SK-N-MC (cell line): Measurements from ENCODE around the gene SCART1.
"Not testable (repeated sequence)": the region's sequence is repeated elsewhere in the genome, so short reads cannot be mapped to it uniquely, and the experiment has no call there.

Experiments
- DNase-seq: peaks from one replicate; pipeline ENCODE4 v3.0.0-alpha.2; 2011; ENCODE audit warnings: low read depth, low spot score
- H3K27ac ChIP-seq: fragments of 200-600 bp; sonication (generic); 2 replicates; pipeline ENCODE4 v1.5.1; 2016; ENCODE audit warnings: mixed run types
- H3K36me3 ChIP-seq: fragments of 200-600 bp; sonication (generic); 2 replicates; pipeline ENCODE4 v1.6.1; 2017; ENCODE audit warnings: antibody characterized with exemption, low read length, mixed read lengths; ENCODE audit not compliant: insufficient read depth
- H3K4me3 ChIP-seq: fragments of 200-600 bp; sonication (generic); 2 replicates; pipeline ENCODE4 v1.5.1; 2016
- H3K9ac ChIP-seq: fragments of 200-600 bp; sonication (generic); 2 replicates; pipeline ENCODE4 v1.8.0; 2017; ENCODE audit warnings: mixed run types, mixed read lengths; ENCODE audit not compliant: insufficient read length
- H3K9me3 ChIP-seq: fragments of 200-600 bp; sonication (generic); 2 replicates; pipeline ENCODE4 v1.6.1; 2017; ENCODE audit warnings: low read depth, mild to moderate bottlenecking, antibody characterized with exemption, low read length, moderate library complexity, mixed read lengths
- EZH2 ChIP-seq: fragments of 200-600 bp; sonication (generic); IDR thresholded peaks from one replicate; pipeline ENCODE4 v1.6.1; 2017; ENCODE audit warnings: antibody characterized with exemption
- FOXP2 ChIP-seq: optimal IDR thresholded peaks from 2 replicates; pipeline ENCODE3; 2011; ENCODE audit warnings: mild to moderate bottlenecking, moderate library complexity; ENCODE audit not compliant: insufficient read depth; ENCODE audit errors: extremely low read length, control extremely low read depth
- POLR2AphosphoS5 ChIP-seq: IDR thresholded peaks from 2 replicates; pipeline ENCODE4 v1.6.1; 2012; ENCODE audit warnings: mild to moderate bottlenecking, low read depth, low read length, borderline replicate concordance

Gene SCART1

DNA sequence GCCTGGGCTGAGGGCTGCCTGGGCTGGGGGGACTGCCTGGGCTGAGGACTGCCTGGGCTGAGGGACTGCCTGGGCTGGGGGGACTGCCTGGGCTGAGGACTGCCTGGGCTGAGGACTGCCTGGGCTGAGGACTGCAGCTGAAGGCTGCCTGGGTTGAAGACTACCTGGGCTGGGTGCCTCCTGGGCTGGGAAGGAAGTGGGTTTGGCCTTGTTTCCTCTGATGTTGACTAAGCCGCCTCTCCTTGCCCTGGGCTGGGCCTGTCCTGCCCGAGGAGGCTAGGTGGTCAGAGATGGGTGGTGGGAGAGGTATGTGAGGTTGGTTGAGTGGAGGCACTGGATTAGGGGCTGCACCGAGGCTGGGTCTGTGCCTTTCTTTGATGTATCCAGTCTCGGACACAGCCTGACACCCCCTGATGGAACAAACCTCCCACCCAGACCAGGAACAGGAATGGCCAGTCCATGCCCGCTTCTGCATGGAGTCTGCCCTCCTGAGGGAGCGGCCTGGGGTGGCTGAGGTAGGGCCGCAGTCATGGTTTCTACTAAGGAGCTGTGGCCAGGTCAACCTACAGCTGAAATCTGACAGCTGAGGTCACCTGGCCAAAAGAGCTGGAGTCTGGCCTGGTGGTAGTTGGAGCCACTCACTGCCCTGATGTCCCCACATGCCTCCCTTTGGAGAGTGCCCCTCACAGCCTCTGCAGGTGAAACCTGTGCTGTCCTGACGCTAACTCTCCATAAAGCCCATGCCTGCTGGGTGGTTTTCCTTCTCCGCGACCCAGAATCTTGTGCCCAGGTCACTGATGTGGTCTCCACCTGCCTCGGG is 22.3 kb downstream of the SCART1 start:
- Histone ChIP-seq H3K27ac (no peak overlapping the region), H3K9ac (no peak overlapping the region), H3K9me3 (no peaks in the 10 kb centered on the region), H3K4me3 (no peak overlapping the region), H3K36me3 (no peaks in the 10 kb centered on the region)
- no peak for DNase-seq
- TF ChIP-seq FOXP2 (no peak), EZH2 (no peak), POLR2AphosphoS5 (no peak)

DNA sequence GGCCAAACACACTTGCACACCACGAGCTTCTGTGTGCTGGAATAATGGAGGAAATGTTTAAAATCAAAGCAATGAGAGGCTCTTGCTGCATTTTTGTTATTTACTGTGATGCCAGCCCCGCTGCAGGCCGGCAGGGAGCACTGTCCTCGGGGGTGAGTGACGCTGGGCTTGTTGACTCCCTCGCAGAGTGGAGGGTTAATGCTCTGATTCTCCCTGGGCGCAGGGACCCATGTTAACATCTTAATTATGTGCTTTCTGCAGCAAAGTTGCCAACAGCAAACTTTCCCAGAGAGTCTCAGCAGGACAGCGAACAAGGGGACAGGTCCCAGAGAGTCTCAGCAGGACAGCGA is 22.9 kb downstream of the SCART1 start:
- Histone ChIP-seq H3K36me3 (no peaks in the 10 kb centered on the region), H3K27ac (no peak overlapping the region), H3K4me3 (no peak overlapping the region), H3K9ac (no peak overlapping the region), H3K9me3 (no peaks in the 10 kb centered on the region)
- no peak for DNase-seq
- TF ChIP-seq POLR2AphosphoS5: no peak
- no peak for TF ChIP-seq FOXP2
- no peak for TF ChIP-seq EZH2

DNA sequence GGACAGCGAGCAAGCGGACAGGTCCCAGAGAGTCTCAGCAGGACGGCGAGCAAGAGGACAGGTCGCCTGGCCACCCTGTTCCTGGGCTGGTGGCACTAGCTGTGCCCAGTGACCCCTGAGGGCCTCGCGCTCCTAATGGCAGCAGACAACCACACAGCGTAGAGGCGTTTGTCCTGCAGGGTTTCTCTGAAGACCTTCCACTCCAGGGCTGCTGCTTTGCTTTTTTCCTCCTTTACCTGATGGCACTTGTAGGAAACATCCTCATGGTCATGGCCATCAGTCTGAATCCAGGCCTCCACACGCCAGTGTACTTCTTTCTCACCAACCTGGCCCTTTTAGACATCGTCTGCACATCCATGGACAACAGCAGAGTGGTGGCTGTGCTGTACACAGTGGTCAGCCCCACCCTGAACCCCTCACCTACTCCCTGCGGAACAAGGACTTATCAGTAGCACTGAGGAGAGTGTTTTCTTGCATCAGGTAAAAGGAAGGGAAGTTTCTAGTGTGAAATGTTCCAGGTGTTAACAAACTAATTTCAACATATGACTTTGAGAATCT is 27.4 kb downstream of the SCART1 start:
- H3K36me3 ChIP-seq: no peaks in the 10 kb centered on the region
- H3K27ac ChIP-seq: no peak overlapping the region
- no peaks in the 10 kb centered on the region for H3K9me3 ChIP-seq
- no peak overlapping the region for H3K4me3 ChIP-seq
- no peak for TF ChIP-seq EZH2
- no peak for DNase-seq
- no peak overlapping the region for H3K9ac ChIP-seq

DNA sequence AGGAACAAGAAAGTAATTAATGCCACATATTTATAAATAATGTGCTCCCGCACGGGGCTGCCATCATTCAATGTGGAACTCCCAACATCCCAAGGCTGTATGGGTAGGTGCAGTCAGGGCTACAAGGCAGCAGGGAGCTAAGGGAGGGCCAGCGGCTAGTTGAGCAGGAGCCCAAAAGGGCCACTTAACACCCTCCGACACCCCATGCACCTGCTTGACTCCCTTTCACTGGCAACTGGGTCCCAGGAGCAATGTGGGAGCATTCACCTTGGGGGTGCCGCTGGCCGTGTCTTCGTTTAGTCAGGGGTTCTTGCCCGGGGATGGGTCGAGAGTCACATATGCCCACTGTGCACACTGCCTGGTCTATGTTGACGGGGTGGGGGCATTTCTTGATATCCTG is 27.9 kb downstream of the SCART1 start:
- H3K27ac ChIP-seq: no peak overlapping the region

DNA sequence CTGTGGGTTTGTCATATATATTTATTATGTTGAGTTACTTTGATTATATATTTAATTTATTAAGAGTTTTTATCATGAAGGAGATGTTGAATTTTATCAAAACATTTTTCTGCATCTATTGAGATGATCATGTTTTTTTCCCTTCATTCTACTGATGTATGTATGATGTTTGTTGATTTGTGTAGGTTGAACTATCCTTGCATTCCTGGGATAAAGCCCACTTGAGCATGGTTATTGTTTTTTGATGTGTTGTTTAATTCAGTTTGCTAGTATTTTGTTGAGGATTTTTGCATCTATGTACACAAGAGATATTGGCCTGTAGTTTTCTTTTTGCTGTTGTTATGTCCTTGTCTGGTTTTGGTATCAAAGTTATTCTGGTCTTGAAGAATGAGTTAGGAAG is 31.1 kb downstream of the SCART1 start:
- H3K27ac ChIP-seq: no peak overlapping the region
- no peaks in the 10 kb centered on the region for H3K36me3 ChIP-seq
- H3K4me3 ChIP-seq: no peak overlapping the region
- no peak overlapping the region for H3K9ac ChIP-seq
- H3K9me3 ChIP-seq: no peaks in the 10 kb centered on the region
- DNase-seq: no peak
- TF ChIP-seq EZH2: no peak
- TF ChIP-seq FOXP2: no peak
- no peak for TF ChIP-seq POLR2AphosphoS5

More for the DNA sequence above, 27.9 kb downstream of the SCART1 start:
- DNase-seq: no peak
- Histone ChIP-seq H3K9ac (no peak overlapping the region), H3K9me3 (no peaks in the 10 kb centered on the region), H3K36me3 (no peaks in the 10 kb centered on the region), H3K4me3 (no peak overlapping the region)
- TF ChIP-seq POLR2AphosphoS5: no peak
- no peak for TF ChIP-seq FOXP2
- TF ChIP-seq EZH2: no peak

DNA sequence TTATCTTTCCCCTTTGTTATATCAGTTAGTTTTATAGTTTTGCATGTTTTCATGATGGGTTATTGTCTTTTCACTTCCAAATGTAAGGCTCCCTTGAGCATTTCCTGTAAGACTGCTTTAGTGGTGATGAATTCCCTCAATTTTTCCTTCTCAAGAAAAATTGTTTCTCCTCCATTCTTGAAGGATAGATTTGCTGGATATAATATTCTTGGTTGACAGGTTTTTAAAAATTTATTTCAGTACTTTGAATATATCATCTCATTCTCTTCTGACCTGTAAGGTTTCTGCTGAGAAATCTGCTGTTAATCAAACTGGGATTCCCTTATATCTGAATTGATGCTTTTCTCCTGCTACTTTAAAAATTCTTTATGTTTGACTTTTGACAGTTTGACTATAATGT is 33.3 kb downstream of the SCART1 start:
- TF ChIP-seq POLR2AphosphoS5 (no peak), EZH2 (no peak), FOXP2 (no peak)
- no peak overlapping the region for H3K9ac ChIP-seq

DNA sequence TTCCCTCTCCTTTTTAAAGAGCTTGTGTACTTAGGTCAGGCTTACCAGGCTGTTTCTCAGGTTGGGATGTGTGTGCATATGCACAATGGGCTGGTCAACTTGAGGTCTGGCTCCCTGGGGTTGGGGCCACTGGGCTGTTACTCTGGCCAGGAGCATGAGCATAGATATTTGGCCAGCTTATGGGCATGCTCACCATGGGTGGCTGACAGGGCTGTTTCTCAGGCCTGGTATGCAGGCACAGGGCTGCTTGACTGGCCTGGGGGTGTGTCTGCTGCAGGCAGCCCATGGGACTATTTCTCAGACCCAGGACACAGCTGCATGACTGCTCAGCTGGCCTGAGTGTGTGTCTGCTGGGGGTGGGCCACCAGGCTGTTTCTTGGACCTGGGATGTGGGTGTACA is 34.6 kb downstream of the SCART1 start:
- TF ChIP-seq FOXP2: no peak
- no peak for TF ChIP-seq EZH2
- no peak for TF ChIP-seq POLR2AphosphoS5
- no peak for DNase-seq
- H3K4me3 ChIP-seq: no peak overlapping the region
- H3K9ac ChIP-seq: no peak overlapping the region
- H3K9me3 ChIP-seq: no peaks in the 10 kb centered on the region
- H3K36me3 ChIP-seq: no peaks in the 10 kb centered on the region
- H3K27ac ChIP-seq: no peak overlapping the region

More for the DNA sequence above, 33.3 kb downstream of the SCART1 start:
- H3K27ac ChIP-seq: no peak overlapping the region
- H3K36me3 ChIP-seq: no peaks in the 10 kb centered on the region
- no peaks in the 10 kb centered on the region for H3K9me3 ChIP-seq
- no peak for DNase-seq
- H3K4me3 ChIP-seq: no peak overlapping the region

DNA sequence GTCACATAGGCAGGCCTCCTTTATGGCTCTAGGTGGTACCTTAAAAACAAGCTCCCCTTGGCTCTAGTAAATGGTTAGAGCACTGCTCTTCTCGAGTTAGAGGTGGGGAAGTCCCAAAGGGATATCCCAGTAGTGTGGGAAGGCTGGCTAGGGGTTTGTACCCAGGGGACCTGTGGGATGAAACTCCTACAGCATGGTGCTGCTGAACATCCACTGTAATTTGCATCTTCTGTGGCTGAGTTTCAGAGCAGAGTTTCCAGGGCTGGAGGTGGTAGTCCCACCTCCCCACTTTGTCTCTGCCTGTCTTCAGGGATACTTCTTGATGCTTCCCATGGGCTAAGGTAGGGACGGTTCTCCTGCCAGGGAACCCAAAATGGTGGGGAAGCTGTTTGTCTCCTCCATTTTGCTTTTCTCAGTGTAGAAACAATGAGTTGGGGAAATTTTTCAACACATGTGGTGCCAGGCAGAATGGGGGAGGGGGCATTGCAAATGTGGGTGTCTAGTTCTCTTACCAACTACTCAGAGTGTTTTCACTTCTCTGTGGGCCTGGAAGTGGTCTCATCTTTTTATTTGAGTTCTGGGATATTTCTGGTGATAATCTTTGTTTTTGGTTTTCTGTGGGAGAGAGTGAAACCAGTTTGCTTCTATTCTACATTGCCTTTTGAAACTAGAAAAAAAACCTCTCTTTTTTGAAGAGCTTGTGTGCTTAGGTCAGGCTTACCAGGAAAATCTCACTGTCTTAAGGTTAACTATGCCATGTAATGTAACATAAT is 36.3 kb downstream of the SCART1 start:
- TF ChIP-seq EZH2 (no peak), FOXP2 (no peak), POLR2AphosphoS5 (no peak)
- Histone ChIP-seq H3K4me3 (no peak overlapping the region), H3K27ac (no peak overlapping the region), H3K36me3 (no peaks in the 10 kb centered on the region), H3K9ac (no peak overlapping the region), H3K9me3 (no peaks in the 10 kb centered on the region)
- no peak for DNase-seq

DNA sequence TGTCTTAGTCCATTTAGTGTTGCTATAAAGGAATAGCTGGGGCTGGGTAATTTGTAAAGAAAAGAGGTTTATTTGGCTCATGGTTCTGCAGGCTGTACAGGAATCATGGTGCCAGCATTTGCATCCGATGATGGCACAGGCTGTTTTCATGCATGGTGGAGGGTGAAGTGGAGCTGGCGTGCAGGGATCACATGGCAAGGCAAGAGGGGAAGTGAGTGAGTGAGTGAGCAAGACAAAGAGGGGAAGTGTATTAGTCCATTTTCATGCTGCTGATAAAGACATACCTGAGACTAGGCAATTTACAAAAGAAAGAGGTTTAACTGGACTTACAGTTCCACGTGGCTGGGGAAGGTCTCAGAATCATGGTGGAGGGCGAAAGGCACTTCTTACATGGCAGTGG is 39.8 kb downstream of the SCART1 start:
- H3K36me3 ChIP-seq, H3K9ac ChIP-seq, DNase-seq, H3K9me3 ChIP-seq, H3K4me3 ChIP-seq, H3K27ac ChIP-seq: not testable (repeated sequence)

DNA sequence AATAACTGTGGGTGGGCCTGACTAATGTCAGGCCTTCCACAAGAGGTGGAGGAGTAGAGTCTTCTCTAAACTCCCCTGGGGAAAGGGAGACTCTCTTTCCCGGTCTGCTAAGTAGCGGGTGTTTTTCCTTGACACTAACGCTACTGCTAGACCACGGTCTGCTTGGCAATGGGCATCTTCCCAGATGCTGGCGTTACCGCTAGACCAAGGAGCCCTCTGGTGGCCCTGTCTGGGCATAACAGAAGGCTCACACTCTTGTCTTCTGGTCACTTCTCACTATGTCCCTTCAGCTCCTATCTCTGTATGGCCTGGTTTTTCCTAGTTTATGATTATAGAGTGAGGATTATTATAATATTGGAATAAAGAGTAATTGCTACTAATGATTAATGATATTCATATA is 43.6 kb downstream of the SCART1 start:
- H3K27ac ChIP-seq, H3K9me3 ChIP-seq, H3K36me3 ChIP-seq, DNase-seq, H3K4me3 ChIP-seq, H3K9ac ChIP-seq: not testable (repeated sequence)

DNA sequence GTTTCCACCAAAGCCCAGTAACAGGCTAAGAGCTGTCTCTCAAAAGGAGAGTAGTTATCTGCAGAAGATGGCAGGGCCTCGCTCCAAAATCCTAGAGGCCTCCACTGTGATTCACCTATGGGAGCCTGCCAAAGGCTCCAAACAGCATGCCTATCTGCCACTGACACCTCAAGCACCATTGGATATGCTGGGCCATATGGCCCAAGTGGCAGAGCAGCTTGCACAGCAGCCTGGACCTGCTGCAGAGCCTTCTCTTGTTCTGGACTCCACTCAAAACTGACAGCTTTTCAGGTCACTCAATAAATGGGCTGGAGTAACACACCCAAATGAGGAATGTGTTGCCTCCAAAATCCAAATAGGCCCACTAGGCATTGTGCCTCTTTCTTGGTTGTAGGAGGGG is 45.4 kb downstream of the SCART1 start:
- H3K9me3 ChIP-seq, H3K4me3 ChIP-seq, H3K9ac ChIP-seq, H3K36me3 ChIP-seq, H3K27ac ChIP-seq, DNase-seq: not testable (repeated sequence)

DNA sequence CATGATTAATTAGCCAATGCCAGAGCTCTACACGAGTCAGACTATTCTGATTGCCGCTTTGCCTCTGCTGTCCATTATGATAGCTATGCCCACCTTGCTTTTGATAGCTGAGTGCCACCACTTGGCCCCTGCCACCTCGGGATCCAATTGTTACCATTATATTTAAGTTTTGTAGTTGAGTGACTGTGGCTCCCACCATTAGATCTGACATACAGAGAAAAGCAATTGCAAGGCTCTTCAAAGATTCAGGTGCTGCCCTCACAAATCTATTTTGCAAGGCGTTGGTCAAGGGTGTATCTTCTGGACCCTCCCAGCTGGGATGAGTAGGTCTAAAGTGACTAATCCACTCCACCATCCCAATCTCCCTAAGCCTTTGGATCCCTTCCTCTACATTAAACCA is 47.2 kb downstream of the SCART1 start:
- H3K36me3 ChIP-seq, H3K4me3 ChIP-seq, H3K9ac ChIP-seq, DNase-seq, H3K27ac ChIP-seq, H3K9me3 ChIP-seq: not testable (repeated sequence)
